Measurements from ENCODE around the gene ZEB2. TPM values are rescaled to one million over a fixed set of nuclear protein-coding genes. Genes with fewer than 3 reads are reported as not detected.

ZEB2 gene
- total and polyA plus RNA-seq, 2 of the 8 experiments (the other 6 are each of a cell fraction or from before 2014, with no cell fraction given), result 0.38 TPM; not detected in 1

- TF ChIP-seq RFX5 (IDR thresholded peaks at IDR 0.05; ENCODE audit: borderline replicate concordance, low read depth, low read length) (no peak), TAF7 (optimal IDR thresholded peaks at IDR 0.05; ENCODE audit: borderline replicate concordance, low read depth, low read length) (no peak), RBBP5 (IDR thresholded peaks at IDR 0.05; ENCODE audit: borderline replicate concordance, low read depth, low read length) (no peak), NRF1 (IDR thresholded peaks at IDR 0.05; ENCODE audit: low read depth, low read length) (no peak), HDAC6 (IDR thresholded peaks at IDR 0.05; ENCODE audit: low read depth, low read length) (no peak), FOSL1 (IDR thresholded peaks at IDR 0.05; ENCODE audit: insufficient read depth, low read depth, low read length) (no peak)
Observed at GRCh38 chr2:144489315-144489916, 30.5 kb downstream of the ZEB2 start (continued).
